ENCODE measurements around the gene FUT2.

Gene FUT2

GRCh38 chr19:48750351-48750750 is 54.6 kb downstream of the FUT2 start:
- DNase-seq (ENCODE audit: low read depth in 3 of 3): no peak

GRCh38 chr19:48750771-48751504 is 55.2 kb downstream of the FUT2 start:
- DNase-seq (ENCODE audit: low read depth in 3 of 3): no peak

GRCh38 chr19:48751845-48752495 is 56.2 kb downstream of the FUT2 start:
- no peak for DNase-seq (ENCODE audit: low read depth in 3 of 3)

- DNase-seq (ENCODE audit: low read depth in 3 of 3): no peak
Observed at GRCh38 chr19:48752496-48753365, 57.0 kb downstream of the FUT2 start, which contains the start of gene FUT1. TSS of gene FUT1 (minus strand) at chr19:48752641. CDS start at chr19:48751281, 1,360 bp downstream.

- DNase-seq (ENCODE audit: low read depth in 3 of 3): no peak
Observed at GRCh38 chr19:48755084-48755641, 59.4 kb downstream of the FUT2 start, which contains the start of gene FGF21. TSS of gene FGF21 (plus strand) at chr19:48755524. CDS start at chr19:48756237, 713 bp downstream.

All from stimulated activated CD4-positive, alpha-beta T cell treated with anti-CD3 and anti-CD28 coated beads, TNF-alpha, amount 100 ng/mL, for 4 hours (primary cell).